ENCODE data around the gene KDM4B.

Gene KDM4B

DNA sequence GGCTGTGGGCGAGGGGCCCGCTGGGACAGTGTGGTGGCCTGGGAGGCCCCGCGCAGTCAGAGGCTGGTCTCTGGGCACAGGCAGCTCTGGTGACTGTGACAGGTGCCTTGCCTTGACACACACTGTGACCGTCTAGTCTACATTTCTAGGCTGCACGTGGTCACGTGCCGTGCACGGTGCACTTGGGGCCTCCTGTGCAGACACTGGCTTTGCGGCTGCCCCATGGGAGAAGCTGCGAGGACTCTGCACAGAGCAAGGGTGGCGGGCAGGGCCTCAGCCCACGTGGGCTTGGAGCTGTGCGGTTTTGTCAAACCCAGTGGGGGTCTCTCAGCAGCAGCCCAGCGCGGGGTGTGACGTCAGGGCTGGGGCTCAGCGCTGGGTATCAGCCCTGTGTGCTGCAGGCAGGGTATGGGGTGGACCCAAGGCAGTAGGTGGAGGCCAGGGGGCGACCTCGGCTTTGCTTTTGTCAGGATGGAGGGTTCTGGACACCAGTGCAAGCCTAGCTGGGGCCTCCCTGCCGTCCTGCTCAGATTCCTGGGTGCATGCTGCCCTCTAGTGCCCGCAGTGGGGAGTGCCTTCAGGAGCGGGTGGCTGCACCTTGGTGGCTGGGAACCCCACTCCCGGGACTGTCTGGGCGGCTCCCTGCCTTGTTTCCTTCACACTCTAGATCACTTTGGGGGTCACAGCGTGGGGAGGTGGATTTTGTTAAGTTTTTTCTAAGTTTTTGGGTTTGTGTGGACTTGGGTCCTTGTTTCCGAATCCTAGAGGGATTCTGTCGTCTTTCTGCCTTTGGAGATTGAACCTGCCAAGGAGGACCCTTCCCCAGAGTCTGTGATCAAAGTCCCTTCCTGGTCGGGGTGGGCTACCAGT lies 62.6 kb downstream of the KDM4B start:
- peak; percentile 50 to 67 (median 55) for DNase-seq
- Histone ChIP-seq H3K36me3 (ENCODE audit: control insufficient read depth, insufficient read depth, low read length) (peaks cover 34% of the 10 kb centered on the region), H3K9me3 (ENCODE audit: control insufficient read depth, low read length) (no peaks in the 10 kb centered on the region), H3K4me1 (ENCODE audit: control insufficient read depth, insufficient read depth, low read length, poor library complexity, severe bottlenecking) (no peaks in the 10 kb centered on the region), H3K4me3 (ENCODE audit: insufficient read depth, low read depth, low read length, poor library complexity, severe bottlenecking) (no peak overlapping the region), H3K27me3 (replicated peaks; ENCODE audit: control insufficient read depth, insufficient read depth, low read length, poor library complexity, severe bottlenecking) (no peaks in the 10 kb centered on the region), H3K27ac (ENCODE audit: insufficient read depth, low read length, poor library complexity, severe bottlenecking) (no peak overlapping the region)

GRCh38 chr19:5032101-5032967 lies 63.4 kb downstream of the KDM4B start:
- no peaks in the 10 kb centered on the region for H3K27me3 ChIP-seq (replicated peaks; ENCODE audit: control insufficient read depth, insufficient read depth, low read length, poor library complexity, severe bottlenecking)
- no peaks in the 10 kb centered on the region for H3K9me3 ChIP-seq (ENCODE audit: control insufficient read depth, low read length)
- no peak overlapping the region for H3K27ac ChIP-seq (ENCODE audit: insufficient read depth, low read length, poor library complexity, severe bottlenecking)
- no peak for DNase-seq
- H3K36me3 ChIP-seq (ENCODE audit: control insufficient read depth, insufficient read depth, low read length) = peaks cover 38% of the 10 kb centered on the region
- H3K4me1 ChIP-seq (ENCODE audit: control insufficient read depth, insufficient read depth, low read length, poor library complexity, severe bottlenecking) = no peaks in the 10 kb centered on the region
- H3K4me3 ChIP-seq (ENCODE audit: insufficient read depth, low read depth, low read length, poor library complexity, severe bottlenecking) = no peak overlapping the region

- Histone ChIP-seq H3K4me3 (ENCODE audit: insufficient read depth, low read depth, low read length, poor library complexity, severe bottlenecking) (no peak overlapping the region), H3K9me3 (ENCODE audit: control insufficient read depth, low read length) (no peaks in the 10 kb centered on the region), H3K4me1 (ENCODE audit: control insufficient read depth, insufficient read depth, low read length, poor library complexity, severe bottlenecking) (no peaks in the 10 kb centered on the region), H3K27me3 (replicated peaks; ENCODE audit: control insufficient read depth, insufficient read depth, low read length, poor library complexity, severe bottlenecking) (no peaks in the 10 kb centered on the region), H3K36me3 (ENCODE audit: control insufficient read depth, insufficient read depth, low read length) (peaks cover 42% of the 10 kb centered on the region), H3K27ac (ENCODE audit: insufficient read depth, low read length, poor library complexity, severe bottlenecking) (no peak overlapping the region)
- DNase-seq = no peak
Measured at GRCh38 chr19:5035105-5035761, 66.3 kb downstream of the KDM4B start.

DNA sequence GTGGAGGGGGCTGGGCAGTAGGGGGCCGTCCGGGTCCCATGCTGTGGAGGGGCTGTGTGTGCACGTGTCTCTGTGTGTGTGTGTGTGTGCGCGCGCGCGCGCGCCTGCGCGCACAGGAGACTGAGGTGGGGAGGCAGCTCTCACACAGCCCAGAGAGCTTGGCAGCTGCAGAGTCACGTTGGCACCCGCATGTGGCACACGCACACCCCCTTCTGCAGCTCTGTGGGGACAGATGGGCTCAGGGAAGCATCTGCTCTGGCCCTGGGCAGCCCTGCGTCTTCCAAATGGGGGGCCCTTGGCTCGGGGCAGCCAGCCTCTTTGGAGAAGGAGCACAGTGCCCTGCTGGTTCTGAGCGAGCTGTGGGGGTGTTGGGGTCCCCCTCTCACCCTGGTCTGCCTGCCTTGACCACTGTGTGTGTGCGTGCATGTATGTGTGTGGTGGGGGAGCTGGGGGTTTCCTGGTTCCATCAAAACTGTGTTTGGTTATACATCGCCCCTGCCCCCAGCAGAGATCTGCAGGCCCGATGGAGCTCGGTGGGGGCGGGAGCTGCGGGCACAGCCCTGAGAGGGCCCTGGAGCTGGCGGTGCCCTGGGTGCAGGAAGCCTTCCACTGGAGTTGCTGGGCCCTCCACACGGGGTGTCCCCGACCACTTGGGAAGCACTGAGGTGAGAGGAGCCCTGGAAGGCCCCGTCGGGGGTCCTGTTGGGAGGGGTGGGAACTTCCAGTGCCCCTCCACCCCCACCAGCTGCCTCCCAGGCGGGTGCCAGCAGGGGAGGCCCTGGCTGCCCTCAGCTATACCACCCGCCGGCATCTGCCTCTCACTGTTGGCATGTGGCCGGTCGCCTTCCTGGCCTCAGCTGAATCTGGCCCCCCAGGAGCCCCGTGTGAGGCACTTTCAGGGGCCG lies 67.1 kb downstream of the KDM4B start:
- DNase-seq = no peak
- Histone ChIP-seq H3K27ac (ENCODE audit: insufficient read depth, low read length, poor library complexity, severe bottlenecking) (no peak overlapping the region), H3K4me3 (ENCODE audit: insufficient read depth, low read depth, low read length, poor library complexity, severe bottlenecking) (no peak overlapping the region), H3K4me1 (ENCODE audit: control insufficient read depth, insufficient read depth, low read length, poor library complexity, severe bottlenecking) (no peaks in the 10 kb centered on the region), H3K27me3 (replicated peaks; ENCODE audit: control insufficient read depth, insufficient read depth, low read length, poor library complexity, severe bottlenecking) (no peaks in the 10 kb centered on the region), H3K9me3 (ENCODE audit: control insufficient read depth, low read length) (no peaks in the 10 kb centered on the region), H3K36me3 (ENCODE audit: control insufficient read depth, insufficient read depth, low read length) (peaks cover 49% of the 10 kb centered on the region)

DNA sequence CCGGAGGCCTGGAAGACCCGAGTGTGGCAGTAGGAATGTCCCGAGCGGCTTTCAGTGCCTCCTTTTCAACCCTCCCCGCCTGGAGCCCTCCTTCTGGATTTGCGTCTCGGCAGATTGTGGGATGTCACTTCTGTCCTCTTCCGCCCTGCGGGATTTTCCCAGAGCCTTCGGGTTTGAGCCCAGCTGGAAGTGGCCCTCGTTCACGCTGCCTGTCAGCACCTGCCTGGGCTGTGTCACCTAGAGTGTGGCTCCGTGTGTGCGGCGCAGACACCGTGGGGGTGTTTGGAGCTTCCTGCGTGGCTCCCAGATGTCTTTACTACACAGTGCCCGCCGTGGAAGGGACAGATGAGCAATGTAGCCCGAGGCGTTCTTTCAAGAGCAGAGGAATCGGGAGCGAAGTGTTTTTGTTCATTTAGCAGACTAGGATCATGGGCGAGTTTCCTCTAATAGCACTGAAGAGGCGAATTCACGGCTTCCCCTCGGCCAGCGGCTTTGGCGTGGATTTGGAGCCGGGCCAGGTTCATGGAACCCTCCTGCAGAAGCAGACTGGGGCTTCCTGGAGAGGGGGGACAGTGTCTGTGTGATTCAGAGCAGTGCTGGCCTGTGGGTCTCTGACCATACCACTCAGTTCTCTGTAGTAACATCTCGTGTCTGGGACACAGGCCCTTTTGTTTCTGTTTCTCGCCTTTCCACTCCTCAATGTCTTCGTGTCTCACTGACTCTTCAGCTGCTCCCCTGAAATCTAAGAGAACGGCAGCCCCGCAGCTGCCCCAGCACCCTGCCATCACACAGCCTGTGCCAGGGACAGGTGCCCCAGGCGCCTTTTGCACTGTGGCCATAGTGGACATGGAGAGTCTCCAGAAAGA lies 68.0 kb downstream of the KDM4B start:
- no peak for DNase-seq
- Histone ChIP-seq H3K4me3 (ENCODE audit: insufficient read depth, low read depth, low read length, poor library complexity, severe bottlenecking) (no peak overlapping the region), H3K36me3 (ENCODE audit: control insufficient read depth, insufficient read depth, low read length) (peaks cover 57% of the 10 kb centered on the region), H3K9me3 (ENCODE audit: control insufficient read depth, low read length) (no peaks in the 10 kb centered on the region), H3K27me3 (replicated peaks; ENCODE audit: control insufficient read depth, insufficient read depth, low read length, poor library complexity, severe bottlenecking) (no peaks in the 10 kb centered on the region), H3K27ac (ENCODE audit: insufficient read depth, low read length, poor library complexity, severe bottlenecking) (no peak overlapping the region), H3K4me1 (ENCODE audit: control insufficient read depth, insufficient read depth, low read length, poor library complexity, severe bottlenecking) (no peaks in the 10 kb centered on the region)

GRCh38 chr19:5037936-5038335 lies 69.0 kb downstream of the KDM4B start:
- no peaks in the 10 kb centered on the region for H3K9me3 ChIP-seq (ENCODE audit: control insufficient read depth, low read length)
- H3K27me3 ChIP-seq (replicated peaks; ENCODE audit: control insufficient read depth, insufficient read depth, low read length, poor library complexity, severe bottlenecking) = no peaks in the 10 kb centered on the region
- H3K4me1 ChIP-seq (ENCODE audit: control insufficient read depth, insufficient read depth, low read length, poor library complexity, severe bottlenecking) = no peaks in the 10 kb centered on the region
- peaks cover 57% of the 10 kb centered on the region for H3K36me3 ChIP-seq (ENCODE audit: control insufficient read depth, insufficient read depth, low read length)
- DNase-seq = no peak
- H3K4me3 ChIP-seq (ENCODE audit: insufficient read depth, low read depth, low read length, poor library complexity, severe bottlenecking) = no peak overlapping the region
- H3K27ac ChIP-seq (ENCODE audit: insufficient read depth, low read length, poor library complexity, severe bottlenecking) = no peak overlapping the region

DNA sequence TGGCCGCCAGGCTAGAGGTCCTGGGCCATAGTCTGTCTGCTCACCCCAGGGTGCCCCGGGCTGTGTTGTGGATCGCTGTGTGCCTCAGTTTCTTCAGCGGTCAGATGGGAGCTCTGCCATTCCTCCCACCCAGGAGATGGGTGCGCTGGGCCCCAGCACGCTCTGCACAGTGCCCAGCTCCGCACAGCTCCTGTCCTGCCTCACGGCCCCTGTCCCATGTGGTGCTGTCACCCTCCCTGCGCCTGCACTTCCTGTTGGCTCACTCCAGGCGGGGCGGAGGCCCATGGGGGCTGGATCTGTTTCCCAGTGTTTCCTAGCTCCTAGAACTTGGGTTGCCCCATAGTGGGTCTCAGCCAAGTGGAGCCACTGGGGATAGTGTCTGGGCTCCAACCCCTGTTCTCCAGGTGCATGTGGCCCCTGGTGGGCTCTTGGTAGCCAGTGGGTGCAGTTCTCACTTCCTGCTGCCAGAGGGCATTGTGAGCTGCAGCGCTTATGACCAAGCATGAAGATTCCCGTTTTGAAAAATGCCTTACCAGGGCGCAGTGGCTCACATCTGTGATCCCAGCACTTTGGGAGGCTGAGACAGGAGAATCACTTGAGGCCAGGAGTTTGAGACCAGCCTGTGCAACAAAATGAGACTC lies 69.8 kb downstream of the KDM4B start:
- H3K9me3 ChIP-seq (ENCODE audit: control insufficient read depth, low read length) = no peaks in the 10 kb centered on the region
- H3K27ac ChIP-seq (ENCODE audit: insufficient read depth, low read length, poor library complexity, severe bottlenecking) = no peak overlapping the region
- no peak overlapping the region for H3K4me3 ChIP-seq (ENCODE audit: insufficient read depth, low read depth, low read length, poor library complexity, severe bottlenecking)
- DNase-seq = no peak
- H3K36me3 ChIP-seq (ENCODE audit: control insufficient read depth, insufficient read depth, low read length) = peaks cover 49% of the 10 kb centered on the region
- no peaks in the 10 kb centered on the region for H3K27me3 ChIP-seq (replicated peaks; ENCODE audit: control insufficient read depth, insufficient read depth, low read length, poor library complexity, severe bottlenecking)
- H3K4me1 ChIP-seq (ENCODE audit: control insufficient read depth, insufficient read depth, low read length, poor library complexity, severe bottlenecking) = no peaks in the 10 kb centered on the region

- Histone ChIP-seq H3K27ac (ENCODE audit: insufficient read depth, low read length, poor library complexity, severe bottlenecking) (no peak overlapping the region), H3K36me3 (ENCODE audit: control insufficient read depth, insufficient read depth, low read length) (peaks cover 39% of the 10 kb centered on the region), H3K4me3 (ENCODE audit: insufficient read depth, low read depth, low read length, poor library complexity, severe bottlenecking) (no peak overlapping the region), H3K4me1 (ENCODE audit: control insufficient read depth, insufficient read depth, low read length, poor library complexity, severe bottlenecking) (no peaks in the 10 kb centered on the region), H3K27me3 (replicated peaks; ENCODE audit: control insufficient read depth, insufficient read depth, low read length, poor library complexity, severe bottlenecking) (no peaks in the 10 kb centered on the region), H3K9me3 (ENCODE audit: control insufficient read depth, low read length) (no peaks in the 10 kb centered on the region)
- DNase-seq = no peak
Measured at GRCh38 chr19:5039642-5040543, 71.0 kb downstream of the KDM4B start.

All from effector memory CD4-positive, alpha-beta T cell (primary cell).